Psoas muscle (tissue), 8 donors: Measurements from ENCODE around the gene PKNOX2. TPM values are rescaled to one million over a fixed set of nuclear protein-coding genes. Genes with fewer than 3 reads are reported as not detected.

Experiments used
- ATAC-seq, 4 donors: fragments of 200-7000 bp; cut with Tn5 transposase; one replicate each; pipeline ENCODE4 v1.9.1; 2020; ENCODE audit warnings: moderate library complexity in 3 of 4, mild to moderate bottlenecking in 2 of 4
- DNase-seq, 2 donors: peaks; one replicate each; pipeline ENCODE4 v3.0.0-alpha.2; 2020
- H3K27ac ChIP-seq: fragments of 200-600 bp; one replicate; pipeline ENCODE4 v1.8.0; 2022
- H3K27me3 ChIP-seq, 3 donors: fragments of 200-600 bp in 1 of 3; one replicate each; pipeline versions ENCODE4 v1.6.1 to v1.8.0; 2013 to 2022; ENCODE audit warnings: low read length in 2 of 3, mild to moderate bottlenecking in 2 of 3, moderate library complexity in 1 of 3; ENCODE audit not compliant: insufficient read depth in 3 of 3
- H3K36me3 ChIP-seq, 2 donors: fragments of 200-600 bp in 1 of 2; one replicate each; pipeline versions ENCODE4 v1.6.1 to v1.8.0; 2013 to 2022; ENCODE audit warnings: low read depth in 1 of 2, mild to moderate bottlenecking in 1 of 2, moderate library complexity in 1 of 2; ENCODE audit not compliant: insufficient read depth in 1 of 2
- H3K4me1 ChIP-seq: fragments of 200-600 bp; one replicate; pipeline ENCODE4 v1.8.0; 2022
- H3K4me3 ChIP-seq: fragments of 200-600 bp; one replicate; pipeline ENCODE4 v1.8.0; 2022; ENCODE audit warnings: mild to moderate bottlenecking
- H3K9me3 ChIP-seq: fragments of 200-600 bp; one replicate; pipeline ENCODE4 v1.8.0; 2022
- CTCF ChIP-seq: fragments of 200-600 bp; IDR thresholded peaks from one replicate; pipeline ENCODE4 v1.8.0; 2022; ENCODE audit warnings: antibody characterized with exemption
- WGBS, 3 donors: extraction: QIAGEN DNeasy Blood & Tissue Kit; methylation state at CpG; one replicate each; pipeline versions ENCODE4 v1.1.6 to v1.1.7; 2013; 5-methylcytosine and 5-hydroxymethylcytosine counted together
- intact Hi-C, 2 donors: fragments of 100-400 bp; cut with DNase I; formaldehyde crosslinking; loops; one replicate each; pipeline versions ENCODE4 v1.11.0 to v1.14.2; 2022
- polyA plus RNA-seq, 3 donors: library from polyadenylated mRNA; stranded (reverse); fragments of 200-250 nt; gene quantifications; one replicate each; pipeline ENCODE4 v1.2.3, GENCODE V29; 2013
- total RNA-seq, 4 donors: library from RNA; stranded (reverse); fragmentation: NEBNext Ultra II Directional in 2 of 4; extraction: Animal tissue kit (Norgen Biotek cat#: 25700) in 2 of 4; gene quantifications; one replicate each; pipeline versions ENCODE4 v1.2.1 to v1.2.4, GENCODE V29; 2021 to 2023
- donor health status: healthy with polysubstance abuse.
- donor health status: DM: no; HTN: no; CAD: no; lungs with moderate emphysema.
- donor health status: Bipolar disorder and iron deficiency.
- donor health status: healthy.
- donor health status: DM: yes; HTN: yes; CAD: no.
- donor health status: DM: no; HTN: no; CAD: no.
- donor health status: DM: no; HTN: no; CAD: no.
- donor health status: DM: yes; HTN: yes; CAD: no.

The PKNOX2 gene
- total and polyA plus RNA-seq, 7 donors: 1.8 to 30.5 (median 14.5) TPM

GRCh38 chr11:125258291-125259032 lies 93.9 kb downstream of the PKNOX2 start:
- no peaks in the 10 kb centered on the region for H3K9me3 ChIP-seq
- no peak for ATAC-seq
- intact Hi-C loops: no loop called here
- 74 to 79% (median 78%) methylated on average over 8 of the region's 8 CpGs for WGBS, 3 donors
- H3K27me3 ChIP-seq: no peaks in the 10 kb centered on the region
- no peak for DNase-seq
- H3K36me3 ChIP-seq: no peaks in the 10 kb centered on the region
- peaks cover 18% of the 10 kb centered on the region for H3K4me1 ChIP-seq
- no peak for TF ChIP-seq CTCF
- H3K27ac ChIP-seq: no peak overlapping the region
- H3K4me3 ChIP-seq: no peak overlapping the region

- WGBS, 3 donors: 44 to 79% (median 47%) methylated on average over 4 of the region's 4 CpGs
- ATAC-seq (peak in 2 of 4 donors; percentile 47 to 55), DNase-seq (no peak)
- H3K27me3 ChIP-seq: no peaks in the 10 kb centered on the region
- intact Hi-C loops: no loop called here
- peaks cover 20% of the 10 kb centered on the region for H3K4me1 ChIP-seq
- H3K4me3 ChIP-seq: no peak overlapping the region
- TF ChIP-seq CTCF: no peak
- H3K9me3 ChIP-seq: no peaks in the 10 kb centered on the region
- no peak overlapping the region for H3K27ac ChIP-seq
- no peaks in the 10 kb centered on the region for H3K36me3 ChIP-seq
These were observed 97.0 kb downstream of the PKNOX2 start for GRCh38 chr11:125261588-125261987.

DNA sequence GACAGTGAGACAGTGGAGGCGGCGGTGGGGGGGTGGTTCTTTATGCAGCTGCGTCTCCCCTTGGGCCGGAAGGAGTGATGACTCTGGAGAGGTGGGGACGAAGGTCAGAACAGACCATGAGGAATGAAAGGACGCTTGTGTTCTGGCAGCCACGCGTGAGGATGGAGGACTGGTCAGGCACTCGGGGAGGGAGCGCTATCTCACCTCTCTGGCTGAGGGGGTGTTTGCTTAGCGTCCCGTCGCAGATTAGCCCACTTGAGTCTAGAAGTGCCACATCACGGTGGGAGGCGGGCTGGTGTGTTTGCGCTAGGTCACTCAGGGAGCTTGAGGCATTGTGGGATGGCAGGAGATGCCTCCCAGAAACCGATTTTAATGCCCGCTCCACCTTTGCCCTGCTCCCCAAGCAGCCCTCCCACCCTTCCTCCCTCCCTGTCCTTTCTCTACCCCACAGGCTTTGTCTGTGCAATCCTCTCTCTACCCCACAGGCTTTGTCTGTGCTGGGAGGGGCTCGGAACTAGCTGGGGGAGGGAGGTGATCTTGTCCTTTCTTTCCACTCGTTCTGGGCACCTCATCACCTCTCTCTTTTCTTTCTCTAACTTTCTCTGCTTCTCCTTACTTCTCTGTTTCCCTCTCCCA lies 97.8 kb downstream of the PKNOX2 start:
- H3K4me3 ChIP-seq: no peak overlapping the region
- no peak overlapping the region for H3K27ac ChIP-seq
- DNase-seq (no peak), ATAC-seq (peak in 2 of 4 donors; percentile 6 to 21)
- H3K27me3 ChIP-seq: no peaks in the 10 kb centered on the region
- no peaks in the 10 kb centered on the region for H3K36me3 ChIP-seq
- H3K9me3 ChIP-seq: no peaks in the 10 kb centered on the region
- 46 to 76% (median 51%) methylated on average over 20 of the region's 20 CpGs for WGBS, 3 donors
- intact Hi-C loops: no loop called here
- peaks cover 20% of the 10 kb centered on the region for H3K4me1 ChIP-seq
- TF ChIP-seq CTCF: no peak

DNA sequence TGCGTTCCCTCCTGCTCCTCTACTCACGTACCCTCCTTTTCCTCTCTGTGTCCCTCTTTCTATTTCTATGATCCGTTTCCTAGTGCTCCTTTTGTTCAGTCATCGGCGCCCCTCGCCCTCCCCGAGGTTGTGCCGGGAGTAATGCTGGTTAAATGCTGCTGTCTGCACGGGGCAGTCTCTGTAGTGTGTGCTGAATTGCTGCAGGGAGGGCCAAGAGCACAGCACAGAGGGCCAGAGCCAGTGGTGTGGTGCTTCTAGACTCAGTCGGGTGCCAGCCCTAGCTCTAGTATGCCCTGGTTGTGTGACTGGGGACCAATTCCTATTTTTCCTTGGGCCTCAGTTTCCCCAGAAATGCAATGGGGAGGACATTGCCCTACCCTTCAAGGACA lies 98.3 kb downstream of the PKNOX2 start:
- WGBS, 3 donors: 29 to 38% (median 30%) methylated on average over 10 of the region's 10 CpGs
- no peak for DNase-seq

More for the DNA sequence above, 98.3 kb downstream of the PKNOX2 start:
- peak in 3 of 4 donors; percentile 44 to 55 (median 47) for ATAC-seq
- Histone ChIP-seq H3K36me3 (no peaks in the 10 kb centered on the region), H3K4me3 (no peak overlapping the region), H3K9me3 (no peaks in the 10 kb centered on the region), H3K27me3 (no peaks in the 10 kb centered on the region), H3K27ac (peak overlapping the region; percentile 9), H3K4me1 (peaks cover 20% of the 10 kb centered on the region)
- no peak for TF ChIP-seq CTCF
- intact Hi-C loops: no loop called here
